Islet precursor cell (in vitro differentiated cells): Measurements from ENCODE around the gene ZNF175.

ENCODE experiments used
- DNase-seq: peaks from one replicate; pipeline ENCODE4 v3.0.0-alpha.2; 2018

ZNF175 gene

DNA sequence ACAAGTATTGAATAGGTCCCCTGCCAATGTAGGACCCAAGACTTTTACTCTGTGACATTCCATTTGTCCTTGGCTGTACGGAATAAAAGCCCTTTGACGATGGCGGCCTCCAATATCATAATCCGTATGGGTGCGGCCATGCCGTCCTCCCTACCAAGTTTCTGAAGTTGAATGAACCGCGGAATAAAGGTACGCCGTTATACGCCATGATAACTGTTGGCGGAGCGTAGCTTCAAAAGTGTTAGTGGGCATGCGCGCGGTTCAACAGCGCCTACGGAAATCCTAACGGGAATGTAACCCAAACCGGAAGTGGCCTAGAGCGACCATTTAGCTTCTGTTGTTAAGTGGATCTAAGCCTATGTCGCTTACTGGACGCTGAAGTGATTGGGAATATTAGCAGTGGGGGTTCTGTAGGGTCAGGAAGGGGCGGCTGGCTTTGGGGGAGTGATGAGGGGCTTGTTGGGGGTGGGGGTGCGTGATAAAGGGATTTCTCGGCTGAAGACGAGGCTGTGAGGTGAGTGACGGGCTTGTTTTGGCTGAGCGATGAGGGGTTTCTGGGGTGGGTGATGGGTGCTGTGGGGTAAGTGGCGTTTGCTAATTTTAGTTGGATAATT lies at the start of gene ZNF175:
ZNF175 (plus strand) TSS at position 322 of the 614 bp plus-strand sequence. CDS start 2,047 bp downstream, outside the sequence.
- peak; percentile 88 for DNase-seq

DNA sequence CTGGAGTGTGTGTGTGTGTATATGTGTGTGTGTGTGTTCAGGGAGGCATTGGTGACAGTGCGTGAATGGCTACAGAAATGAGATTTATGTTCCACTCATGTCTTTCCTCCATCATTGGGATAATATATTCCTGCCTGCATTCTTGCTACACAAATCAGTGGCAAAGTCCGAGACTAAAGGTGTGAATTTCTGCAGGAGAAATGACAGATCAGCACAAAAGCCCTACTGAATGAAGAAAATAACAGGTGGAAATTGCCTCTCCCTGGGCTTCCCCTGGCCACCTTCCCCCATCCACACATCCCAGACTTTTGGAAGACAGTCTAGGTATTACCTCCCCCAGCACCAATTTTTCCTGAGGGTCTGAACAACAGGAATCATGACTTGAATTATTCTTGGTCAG lies 49.7 kb upstream of the ZNF175 start:
- DNase-seq, result no peak

DNA sequence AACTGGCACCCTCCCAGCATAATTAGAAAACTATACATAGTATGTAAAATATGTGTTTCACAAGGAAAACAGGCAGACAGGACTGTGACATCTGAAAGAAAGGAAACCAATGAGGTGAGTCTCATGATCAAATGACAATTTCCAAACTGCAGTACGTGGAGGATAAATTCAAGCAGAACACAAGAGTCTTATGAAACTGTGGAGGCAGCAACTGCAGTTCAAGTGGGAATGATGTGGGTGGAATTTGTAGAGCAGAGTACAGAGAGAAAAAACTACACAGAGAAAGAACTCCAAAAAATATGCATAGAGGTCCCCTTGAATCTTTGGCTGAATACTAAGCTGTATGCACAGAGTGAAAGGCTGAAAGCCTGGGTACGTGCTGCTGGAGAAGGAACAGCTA lies 49.3 kb upstream of the ZNF175 start:
- DNase-seq, result no peak

DNA sequence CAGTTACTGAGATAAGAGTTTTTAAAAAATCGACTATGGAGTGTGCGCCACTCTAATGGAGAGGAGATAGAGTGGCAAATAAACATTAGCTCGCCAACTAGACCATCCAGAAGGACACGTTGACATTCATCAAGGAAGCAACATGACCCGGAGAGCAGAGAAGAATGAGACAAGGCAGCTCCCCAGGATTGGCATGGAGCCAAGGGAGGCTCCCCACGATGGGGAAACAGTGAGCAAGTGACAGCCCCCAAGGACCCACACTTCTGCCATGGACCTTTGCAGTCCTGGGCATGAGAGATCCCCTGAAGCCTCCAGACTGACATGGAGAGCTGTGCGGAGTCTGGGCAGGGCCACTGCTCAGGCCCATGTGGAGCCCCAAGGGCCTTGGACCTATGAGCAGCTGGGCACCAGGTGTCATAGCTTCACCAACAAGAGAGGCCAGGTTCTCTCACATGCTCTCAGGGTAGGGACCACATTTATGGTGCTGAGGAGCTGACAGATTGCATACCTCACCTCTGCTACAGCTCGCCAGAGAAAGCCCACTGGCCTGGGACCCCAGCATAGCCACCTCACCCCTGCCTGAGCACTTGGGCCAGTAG lies 46.3 kb upstream of the ZNF175 start:
- DNase-seq, result no peak

DNA sequence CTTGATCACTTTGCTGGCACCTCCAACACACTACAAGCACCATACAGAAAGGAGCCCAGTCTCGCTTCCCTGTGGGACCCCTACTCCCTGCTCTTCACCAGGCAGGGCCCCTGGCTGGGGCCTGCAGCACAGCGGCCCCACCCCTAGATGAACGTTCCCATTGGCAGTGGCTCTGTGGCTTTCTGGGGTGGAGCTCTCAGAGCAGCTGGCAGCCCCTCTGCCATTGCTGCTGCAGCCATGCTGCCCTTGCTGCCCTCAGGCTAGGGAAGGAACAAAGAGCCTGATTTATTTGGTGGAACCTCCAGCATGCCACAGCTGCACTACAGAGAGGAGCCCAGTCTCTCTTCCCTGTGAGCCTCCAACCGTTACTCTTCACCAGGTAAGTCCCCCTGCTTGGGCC lies 45.4 kb upstream of the ZNF175 start:
- no peak for DNase-seq

DNA sequence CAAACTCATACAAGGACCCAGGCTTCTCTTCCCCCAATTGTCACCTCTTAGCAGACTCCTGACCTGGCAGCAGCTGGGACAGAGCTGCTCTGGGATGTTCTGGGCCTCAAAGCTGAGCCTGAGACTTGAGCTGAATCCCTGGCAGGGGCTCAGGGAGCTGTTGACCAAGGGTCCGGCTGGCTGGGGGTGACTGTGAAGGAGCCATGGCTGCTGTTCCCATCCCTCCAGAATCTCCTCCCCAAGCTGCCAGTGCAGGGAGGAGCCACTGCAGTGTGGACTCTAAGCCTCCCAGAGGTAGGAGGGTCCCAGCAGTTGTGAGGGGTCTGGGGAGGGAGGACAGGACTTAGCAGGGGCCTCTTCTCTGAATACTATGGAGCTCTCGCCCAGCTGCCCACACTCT lies 41.8 kb upstream of the ZNF175 start:
- DNase-seq, result no peak

DNA sequence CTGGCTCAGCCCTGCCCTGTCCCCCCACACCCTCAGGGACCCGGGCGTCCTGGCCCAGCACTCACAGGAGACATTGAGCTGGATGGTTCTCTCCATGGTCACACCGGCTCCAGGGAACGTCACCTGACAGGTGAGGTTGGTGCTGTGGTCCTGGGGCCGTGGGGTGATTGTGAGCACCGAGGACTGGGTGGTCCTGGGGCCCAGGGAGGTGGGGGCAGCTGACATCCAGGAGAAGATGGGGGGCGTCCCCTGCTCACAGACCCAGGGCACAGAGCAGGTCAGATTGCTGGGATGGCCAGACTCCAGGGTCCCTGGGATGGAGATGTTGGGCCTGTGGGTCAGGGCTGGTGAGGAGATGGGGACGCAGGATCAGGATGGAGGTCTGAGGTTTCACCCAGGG lies 40.5 kb upstream of the ZNF175 start:
- DNase-seq, result no peak

DNA sequence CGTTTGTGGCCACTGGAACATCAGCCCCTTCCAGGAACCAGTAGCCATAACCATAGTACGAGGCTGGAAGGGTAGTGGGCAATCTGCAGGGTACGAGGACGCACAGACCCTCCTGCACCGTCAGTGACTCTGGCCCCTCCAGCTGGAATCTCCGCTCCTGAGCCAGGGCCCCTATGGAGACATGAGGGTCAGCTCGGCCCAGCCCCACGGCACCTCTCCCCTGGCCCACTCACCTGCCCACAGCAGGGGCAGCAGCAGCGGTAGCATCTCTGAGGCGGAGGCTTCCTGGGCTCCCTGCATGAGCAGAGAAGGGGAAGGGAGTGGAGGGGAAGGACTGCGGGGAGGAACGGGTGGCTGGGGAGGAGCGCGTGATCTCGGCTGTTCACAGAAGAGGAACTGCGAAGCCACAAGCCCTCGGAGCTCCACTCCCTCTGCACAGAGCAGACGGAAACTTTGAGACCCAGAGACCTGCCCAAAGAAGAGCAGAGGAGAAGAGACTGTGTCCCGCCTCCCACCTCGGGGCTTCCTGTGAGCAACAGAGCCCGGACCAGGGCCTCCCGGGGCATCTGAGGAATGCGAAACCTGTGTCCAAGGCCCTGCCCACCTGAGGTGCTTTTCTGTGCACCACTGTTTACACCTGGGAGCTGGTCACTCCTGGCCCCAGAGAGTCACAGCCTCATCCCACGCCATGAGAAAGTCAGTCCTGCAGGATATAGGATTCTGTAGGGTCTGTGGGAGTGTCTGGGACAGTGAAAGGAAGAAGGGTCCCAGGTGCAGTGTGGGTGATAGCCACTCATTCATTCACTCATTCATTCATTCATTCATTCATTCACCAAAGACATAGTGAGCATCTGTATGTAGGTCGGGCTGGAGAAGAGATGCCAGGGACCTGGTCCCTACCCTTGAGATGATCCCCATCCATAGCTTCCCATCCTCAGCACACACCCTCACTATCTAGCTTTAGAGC lies 39.5 kb upstream of the ZNF175 start, which contains the start of gene SIGLEC6:
SIGLEC6 (minus strand) TSS at position 322 of the 967 bp plus-strand sequence; CDS start at position 300, 22 bp downstream.
- peak; percentile 64 for DNase-seq

DNA sequence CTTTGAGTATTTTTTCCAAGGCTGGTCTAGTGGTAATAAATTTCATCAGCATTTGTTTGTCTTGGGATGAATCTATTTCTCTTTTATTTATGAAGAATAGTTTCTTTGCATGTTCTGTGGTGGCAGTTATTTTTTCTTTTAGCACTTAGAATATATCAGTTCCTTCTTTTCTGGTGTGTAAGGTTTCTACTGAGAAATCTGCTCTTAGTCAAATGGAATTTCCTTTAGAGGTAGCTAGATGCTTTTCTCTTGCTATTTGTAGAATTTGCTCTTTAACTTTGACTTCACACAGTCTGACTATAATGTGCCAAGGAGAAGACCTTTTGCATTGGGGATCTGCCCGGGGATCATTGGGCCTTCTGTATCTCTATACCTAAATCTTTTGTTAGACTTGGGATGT lies 35.5 kb upstream of the ZNF175 start:
- no peak for DNase-seq

DNA sequence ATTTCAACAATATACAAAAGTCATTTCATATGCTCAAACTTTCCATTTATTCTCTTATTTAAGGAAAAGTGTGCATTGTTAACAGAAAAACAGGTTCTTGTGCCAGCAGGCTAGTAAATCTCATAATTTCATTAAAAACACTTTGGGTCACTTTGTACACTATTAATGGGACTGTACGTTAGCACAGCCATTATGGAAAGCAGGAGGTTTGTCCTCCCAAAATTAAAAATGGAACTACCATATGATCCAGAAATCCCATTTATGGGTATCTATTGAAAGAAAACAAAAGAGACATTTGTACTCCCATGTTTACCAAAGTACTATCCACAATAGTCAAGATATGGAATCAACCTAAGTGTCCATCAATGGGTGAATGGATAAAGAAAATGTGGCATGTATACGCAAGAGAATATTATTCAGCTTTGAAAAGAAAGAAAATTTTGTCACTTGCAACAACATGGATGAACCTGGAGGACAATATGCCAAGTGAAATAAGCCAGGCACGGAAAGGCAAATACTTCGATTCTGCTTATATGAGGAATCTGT lies 31.2 kb upstream of the ZNF175 start:
- no peak for DNase-seq

DNA sequence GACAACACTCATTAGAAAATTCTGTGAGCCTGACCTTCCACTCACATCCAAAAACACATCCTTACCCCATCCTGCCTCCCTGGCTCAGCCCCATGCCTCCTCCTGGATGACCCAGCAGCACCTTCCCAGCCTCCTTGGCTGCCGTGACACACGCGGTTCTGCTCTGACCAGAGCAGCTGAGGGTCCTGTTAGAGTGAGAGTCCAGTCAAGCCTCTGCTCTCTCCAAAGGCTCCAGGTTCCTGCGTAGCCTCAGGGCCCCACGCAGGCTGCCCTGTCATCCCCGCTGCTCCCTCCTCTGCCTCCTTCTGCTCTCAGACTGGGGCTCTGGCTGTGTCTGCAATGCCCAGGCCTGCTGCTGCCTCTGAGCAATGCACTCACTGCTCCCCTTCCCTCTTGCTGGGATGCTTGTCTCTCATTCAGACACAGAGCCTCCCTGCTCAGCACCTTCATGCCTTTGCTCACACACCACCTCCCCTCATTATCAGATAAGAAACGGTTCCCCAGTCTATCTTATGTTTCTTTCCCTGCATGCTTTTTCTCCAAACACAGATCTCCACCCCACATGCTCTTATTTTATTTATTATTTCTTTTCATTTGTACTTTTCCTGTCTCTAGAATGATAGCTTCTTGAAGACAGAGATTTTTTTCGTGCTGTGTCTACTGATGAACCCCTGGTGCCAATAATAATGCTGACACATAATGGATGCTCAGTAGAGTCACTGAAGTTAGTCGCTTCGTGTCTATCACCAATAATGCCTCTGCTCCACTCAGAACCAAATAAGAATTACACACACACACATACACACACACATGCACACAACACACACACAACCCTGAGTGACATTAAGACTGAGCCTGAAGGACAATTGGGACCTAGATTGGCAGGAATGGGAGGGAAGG lies 29.4 kb upstream of the ZNF175 start:
- peak; percentile 73 for DNase-seq

DNA sequence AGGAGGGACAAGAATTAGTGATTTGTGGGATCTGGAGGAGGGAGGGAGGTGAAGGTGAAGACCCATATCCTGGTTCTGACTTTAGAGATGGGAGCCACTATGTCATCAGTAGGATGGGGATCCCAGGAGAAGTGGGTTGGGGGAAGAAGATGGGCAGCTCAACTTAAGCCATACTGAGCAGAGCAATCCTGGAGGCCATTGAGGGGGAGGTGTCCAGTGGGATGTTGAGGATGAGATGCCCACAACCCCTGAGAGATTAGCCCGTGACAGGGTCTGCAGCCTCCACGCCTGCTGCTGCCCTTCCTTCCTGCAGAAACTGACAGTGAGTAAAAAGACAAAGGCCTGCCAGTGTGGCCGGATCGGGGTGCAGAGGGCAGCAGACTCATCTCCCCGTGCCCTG lies 28.4 kb upstream of the ZNF175 start:
- no peak for DNase-seq

DNA sequence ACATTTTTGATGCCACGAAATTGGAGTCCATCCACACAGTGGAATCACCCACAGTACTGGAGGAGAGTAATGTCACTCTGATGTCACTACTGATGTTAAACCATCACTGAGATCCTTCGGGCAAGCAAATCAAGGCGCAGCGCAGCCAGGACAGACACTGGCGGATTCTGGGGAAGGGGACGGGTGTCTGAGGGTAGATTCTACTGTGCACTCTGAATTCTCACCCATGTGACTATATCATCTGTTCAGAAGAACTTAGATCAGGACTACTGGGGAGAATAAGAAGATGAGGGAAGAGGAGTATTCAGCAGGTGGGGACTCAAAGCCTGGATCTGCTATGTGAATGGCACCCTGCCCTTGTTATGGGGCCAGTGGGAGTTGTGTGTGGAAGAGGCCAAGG lies 27.0 kb upstream of the ZNF175 start:
- DNase-seq, result no peak

DNA sequence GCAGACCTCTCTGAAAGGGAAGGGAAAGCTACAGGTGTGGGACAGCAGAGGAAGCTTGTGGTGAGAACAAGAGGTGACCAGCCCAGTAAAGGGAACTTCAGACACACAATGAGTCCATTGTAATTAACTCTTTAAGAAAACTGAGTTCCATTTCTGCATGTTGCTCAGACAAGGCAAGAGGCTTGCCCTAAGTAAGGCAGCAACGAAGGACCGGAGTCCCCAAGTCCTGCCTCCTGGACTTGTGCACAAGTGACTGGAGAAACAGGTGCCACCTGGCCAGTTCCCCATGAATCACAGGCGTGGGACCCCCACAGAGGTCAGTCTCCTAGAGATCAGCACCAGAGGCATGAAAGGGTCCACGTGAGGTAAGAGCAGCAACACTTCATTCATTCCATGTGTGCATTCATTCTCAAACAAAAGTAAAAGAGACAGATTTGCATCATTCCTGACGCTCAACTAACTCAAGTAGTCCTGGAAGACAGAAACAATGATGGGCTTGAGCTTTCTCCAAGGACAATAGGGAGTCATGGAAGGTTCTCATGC lies 24.9 kb upstream of the ZNF175 start:
- no peak for DNase-seq

DNA sequence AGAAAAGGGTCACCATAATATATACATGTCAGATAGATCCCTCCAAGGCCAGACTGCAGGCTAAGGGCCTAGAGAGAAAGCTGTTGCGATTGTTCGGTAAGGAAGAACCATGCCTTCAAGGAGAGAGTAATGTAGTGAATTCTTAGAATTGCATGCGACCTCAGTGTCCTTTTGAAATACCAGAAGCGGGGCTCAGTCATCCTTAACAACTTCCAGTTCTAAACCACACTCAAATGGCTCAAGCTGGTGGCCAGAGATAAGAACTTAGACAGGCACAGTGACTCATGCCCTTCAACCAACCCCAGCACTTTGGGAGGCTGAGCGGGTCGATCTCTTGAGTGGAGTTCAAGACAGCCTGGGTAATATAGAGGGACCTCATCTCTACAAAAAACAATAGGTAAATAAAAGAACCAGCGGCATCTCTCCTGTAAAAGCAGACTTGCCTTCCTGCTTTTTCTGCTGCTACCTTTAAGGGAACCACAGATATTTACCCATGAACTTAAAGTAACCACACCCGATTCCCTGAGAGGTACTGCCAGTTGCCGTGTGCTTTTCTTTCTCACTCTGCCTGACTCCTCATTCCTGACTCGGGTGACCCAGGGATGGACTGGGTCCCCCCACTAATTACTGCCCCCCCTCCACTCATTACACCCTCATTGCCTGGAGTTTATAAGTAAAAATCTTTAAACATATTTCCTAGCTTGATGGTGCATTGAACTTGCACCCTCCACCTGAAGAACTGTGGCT lies 24.3 kb upstream of the ZNF175 start:
- peak; percentile 86 for DNase-seq

DNA sequence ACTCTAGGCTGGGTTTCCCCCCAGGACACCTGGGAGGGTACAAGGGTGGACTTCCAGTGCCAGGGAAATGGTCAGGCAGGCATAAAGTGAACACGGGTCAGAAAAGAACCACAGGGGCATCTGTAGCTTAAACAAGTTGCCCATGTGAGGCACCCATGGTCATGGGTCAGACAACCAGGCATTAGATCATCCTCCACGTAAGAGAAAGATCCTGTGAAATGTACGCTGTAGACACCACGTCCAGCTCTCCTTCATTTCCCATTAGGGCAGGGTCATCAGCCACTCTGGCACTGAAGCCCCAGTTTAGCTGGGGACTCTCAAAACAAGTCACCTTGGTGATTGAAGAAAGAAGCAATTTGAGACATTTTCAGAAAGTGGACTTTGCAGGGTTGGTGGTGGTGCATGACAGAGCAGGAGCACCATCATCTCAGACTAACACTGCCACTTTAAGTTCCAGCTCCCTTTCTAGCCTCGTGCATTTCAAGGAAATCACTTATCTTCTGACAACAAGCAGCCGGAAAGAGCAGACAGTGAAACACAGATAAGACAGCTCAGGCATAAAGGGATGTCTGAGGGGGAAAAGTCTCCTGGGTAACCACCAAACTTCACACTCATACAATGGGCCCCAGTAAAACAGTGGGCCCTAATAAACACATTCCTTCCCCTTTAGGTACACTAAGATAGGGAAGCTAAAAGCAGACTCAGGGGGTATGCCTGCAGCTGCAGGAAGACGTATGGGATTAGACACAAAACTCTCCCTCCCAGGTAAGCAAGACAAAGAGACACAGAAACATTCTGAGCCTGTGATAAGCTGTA lies 23.5 kb upstream of the ZNF175 start:
- DNase-seq, result no peak

DNA sequence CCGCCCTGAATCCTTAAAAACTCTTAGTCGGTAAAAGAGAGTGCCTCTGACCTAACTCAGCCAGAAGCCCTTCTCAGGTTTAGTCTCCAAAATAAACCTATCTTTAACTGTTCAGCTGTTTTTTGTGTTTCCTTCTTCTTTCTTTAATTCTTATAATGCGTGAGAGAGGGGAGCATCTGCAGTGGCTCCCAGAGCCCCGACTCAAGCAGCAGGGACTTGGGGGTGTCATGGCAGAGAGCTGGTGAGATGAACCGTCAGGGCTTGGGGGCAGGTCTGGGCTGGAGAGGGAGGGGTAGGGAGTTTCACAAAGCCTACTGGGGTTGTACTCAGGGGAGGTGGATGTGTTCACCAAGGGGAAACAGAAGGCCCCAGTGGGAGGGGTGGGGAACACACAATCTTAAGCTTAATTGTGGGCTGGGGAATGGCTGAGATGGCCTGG lies 22.9 kb upstream of the ZNF175 start:
- DNase-seq, result no peak

DNA sequence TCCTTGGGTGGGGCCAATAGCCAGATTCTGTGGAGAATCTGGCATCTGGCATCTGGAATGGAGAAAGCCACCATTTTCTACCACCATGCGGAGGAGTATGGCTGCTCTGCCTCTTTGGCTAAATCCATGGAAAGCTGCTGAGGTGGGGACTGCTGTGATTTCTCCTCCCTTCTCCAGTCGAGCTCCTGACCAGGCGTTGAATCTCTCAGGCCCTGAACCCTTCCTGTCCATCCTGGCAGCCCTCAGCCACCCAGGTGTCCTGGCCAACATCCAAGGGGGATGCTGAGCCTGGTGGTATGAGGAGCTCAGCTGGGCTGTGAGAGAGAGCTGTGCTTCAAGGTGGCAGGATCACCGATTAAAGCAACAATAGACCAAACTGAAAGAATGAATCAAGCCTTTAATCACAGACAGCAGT lies 22.2 kb upstream of the ZNF175 start:
- no peak for DNase-seq

DNA sequence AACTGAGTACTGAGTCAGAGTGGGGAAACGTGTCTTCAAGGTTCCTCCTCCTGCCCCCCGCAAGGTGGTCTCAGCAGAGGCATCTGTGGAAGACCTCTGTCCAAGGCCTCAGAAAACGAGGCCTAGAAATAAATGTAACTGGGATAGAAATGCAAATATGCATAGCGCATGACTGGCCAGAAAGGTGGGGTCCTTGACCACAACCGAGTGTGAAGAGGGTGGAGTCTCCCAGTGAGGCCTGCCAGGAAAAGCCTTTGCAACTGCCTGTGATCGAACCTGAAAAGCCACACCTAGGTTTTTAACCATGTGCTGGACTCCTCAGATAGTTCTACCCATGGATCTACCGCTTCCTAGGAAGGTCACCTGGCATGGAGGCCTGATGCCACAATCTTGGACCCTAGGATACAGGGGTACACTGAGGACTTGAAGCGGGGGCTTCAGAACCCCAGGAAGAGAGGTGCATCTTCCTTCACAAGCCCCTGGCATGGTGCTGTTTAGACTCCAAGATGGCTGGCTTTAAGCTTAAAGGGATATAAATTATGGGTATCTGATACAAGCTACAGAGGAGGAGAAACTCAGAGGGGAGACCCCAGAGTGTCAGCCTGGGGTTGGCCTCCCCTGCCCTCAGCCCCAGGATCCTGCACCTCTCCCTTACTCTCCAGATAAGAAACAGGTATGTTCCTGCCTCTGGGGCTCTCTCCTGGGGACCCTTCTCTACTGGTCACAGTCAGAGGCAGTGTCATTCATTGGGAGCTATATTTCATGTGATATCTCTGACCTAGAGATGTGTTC lies 21.4 kb upstream of the ZNF175 start:
- DNase-seq, result no peak
